Mucosa of descending colon (tissue), 3 donors: ENCODE results near the gene TRIM64C. TPM values are rescaled to one million over a fixed set of nuclear protein-coding genes. Genes with fewer than 3 reads are reported as not detected.
"Not testable (repeated sequence)": the region's sequence is repeated elsewhere in the genome, so short reads cannot be mapped to it uniquely, and the experiment has no call there.

Experiments
- ATAC-seq: fragments of 200-7000 bp; cut with Tn5 transposase; one replicate; pipeline ENCODE4 v1.9.1; 2020; ENCODE audit warnings: mild to moderate bottlenecking, moderate library complexity
- DNase-seq, 3 donors: peaks; one replicate each; pipeline ENCODE4 v3.0.0-alpha.2; 2020
- H3K36me3 ChIP-seq: fragments of 200-600 bp; one replicate; pipeline ENCODE4 v1.8.0; 2021; ENCODE audit warnings: low read depth, mild to moderate bottlenecking
- H3K4me1 ChIP-seq: fragments of 200-600 bp; one replicate; pipeline ENCODE4 v1.8.0; 2021; ENCODE audit warnings: low read depth, mild to moderate bottlenecking
- H3K4me3 ChIP-seq: fragments of 200-600 bp; one replicate; pipeline ENCODE4 v1.8.0; 2021; ENCODE audit warnings: mild to moderate bottlenecking
- H3K9me3 ChIP-seq: fragments of 200-600 bp; one replicate; pipeline ENCODE4 v1.8.0; 2021; ENCODE audit warnings: mild to moderate bottlenecking
- intact Hi-C, 2 donors: fragments of 100-400 bp; cut with DNase I in 1 of 2; cut with micrococcal nuclease in 1 of 2; formaldehyde crosslinking; loops; one replicate each; pipeline versions ENCODE4 v1.11.0 to v1.11.1; 2022; cut with DNase I, micrococcal nuclease
- long read RNA-seq, 2 donors: library from polyadenylated mRNA; unstranded; transcript quantifications; one replicate each; pipeline ENCODE4 v2.0.0, GENCODE V29; 2019 to 2021
- total RNA-seq, 3 donors: library from RNA; stranded (reverse); fragmentation: NEBNext Ultra II Directional in 2 of 3; extraction: Animal tissue kit (Norgen Biotek cat#: 25700) in 2 of 3; gene quantifications; one replicate each; pipeline versions ENCODE4 v1.2.1 to v1.2.4, GENCODE V29; 2021 to 2023
- donor health status: DM: no; HTN: no; CAD: no; lungs with moderate emphysema.
- donor health status: DM: no; HTN: no; CAD: no.
- donor health status: DM: no; HTN: yes; CAD: no.

TRIM64C gene, protein sequence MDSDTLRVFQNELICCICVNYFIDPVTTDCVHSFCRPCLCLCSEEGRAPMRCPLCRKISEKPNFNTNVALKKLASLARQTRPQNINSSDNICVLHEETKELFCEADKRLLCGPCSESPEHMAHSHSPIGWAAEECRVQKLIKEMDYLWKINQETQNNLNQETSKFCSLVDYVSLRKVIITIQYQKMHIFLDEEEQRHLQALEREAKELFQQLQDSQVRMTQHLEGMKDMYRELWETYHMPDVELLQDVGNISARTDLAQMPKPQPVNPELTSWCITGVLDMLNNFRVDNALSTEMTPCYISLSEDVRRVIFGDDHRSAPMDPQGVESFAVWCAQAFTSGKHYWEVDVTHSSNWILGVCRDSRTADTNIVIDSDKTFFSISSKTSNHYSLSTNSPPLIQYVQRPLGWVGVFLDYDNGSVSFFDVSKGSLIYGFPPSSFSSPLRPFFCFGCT
- not detected for total RNA-seq
- long read RNA-seq, donor 1: 0 reads
- long read RNA-seq, donor 2: 0 reads

DNA sequence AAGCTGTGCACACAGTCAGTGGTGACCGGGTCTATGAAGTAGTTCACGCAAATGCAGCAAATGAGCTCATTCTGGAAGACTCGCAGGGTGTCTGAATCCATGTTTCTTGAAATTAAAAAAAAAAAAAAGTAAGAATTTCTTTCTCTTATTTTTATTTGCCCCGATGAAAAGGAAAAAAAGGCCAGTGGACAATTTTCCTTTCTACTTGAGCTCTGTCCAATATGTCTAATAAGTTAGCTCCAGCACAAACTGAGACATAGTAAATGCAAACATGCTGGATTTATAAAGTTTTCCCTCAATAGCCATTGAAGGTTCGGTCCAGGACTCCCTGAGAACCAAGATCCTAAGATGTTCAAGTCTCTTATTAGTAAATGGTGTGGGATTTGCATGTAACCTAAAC lies at the start of gene TRIM64C:
Gene TRIM64C, minus strand, starts transcription at position 101 of the 400 bp plus-strand sequence. Its CDS starts 0 bp downstream, at position 101.
- H3K36me3 ChIP-seq, H3K4me3 ChIP-seq, H3K4me1 ChIP-seq, H3K9me3 ChIP-seq, DNase-seq, intact Hi-C loops, ATAC-seq: not testable (repeated sequence)

GRCh38 chr11:49102356-49102755 lies 43.4 kb upstream of the TRIM64C start:
- peak; percentile 8 for ATAC-seq
- H3K9me3 ChIP-seq, H3K4me3 ChIP-seq, H3K36me3 ChIP-seq, intact Hi-C loops, DNase-seq, H3K4me1 ChIP-seq: not testable (repeated sequence)

DNA sequence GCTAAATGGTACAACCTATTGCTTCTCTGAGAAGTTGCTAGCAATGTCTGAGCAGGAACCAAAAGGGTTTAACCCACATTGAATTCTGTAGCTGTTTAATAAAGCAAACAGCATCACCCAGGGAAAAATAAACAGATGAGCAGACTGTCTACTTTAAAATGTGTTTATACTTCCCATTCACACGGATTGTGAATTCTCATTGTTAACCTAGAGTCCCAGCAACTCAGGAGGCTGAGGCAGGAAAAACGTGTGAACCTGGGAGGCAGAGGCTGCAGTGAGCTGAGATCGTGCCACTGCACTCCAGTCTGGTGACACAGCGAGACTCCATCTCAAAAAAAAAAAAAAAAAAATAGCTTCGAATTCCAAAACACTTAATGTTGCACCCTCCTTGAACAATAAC lies 11.0 kb upstream of the TRIM64C start:
- H3K4me1 ChIP-seq, DNase-seq, H3K36me3 ChIP-seq, H3K4me3 ChIP-seq, intact Hi-C loops, H3K9me3 ChIP-seq, ATAC-seq: not testable (repeated sequence)

- H3K4me3 ChIP-seq, ATAC-seq, H3K9me3 ChIP-seq, intact Hi-C loops, DNase-seq, H3K36me3 ChIP-seq, H3K4me1 ChIP-seq: not testable (repeated sequence)
Observed at GRCh38 chr11:49049821-49050220, 9.1 kb downstream of the TRIM64C start.

DNA sequence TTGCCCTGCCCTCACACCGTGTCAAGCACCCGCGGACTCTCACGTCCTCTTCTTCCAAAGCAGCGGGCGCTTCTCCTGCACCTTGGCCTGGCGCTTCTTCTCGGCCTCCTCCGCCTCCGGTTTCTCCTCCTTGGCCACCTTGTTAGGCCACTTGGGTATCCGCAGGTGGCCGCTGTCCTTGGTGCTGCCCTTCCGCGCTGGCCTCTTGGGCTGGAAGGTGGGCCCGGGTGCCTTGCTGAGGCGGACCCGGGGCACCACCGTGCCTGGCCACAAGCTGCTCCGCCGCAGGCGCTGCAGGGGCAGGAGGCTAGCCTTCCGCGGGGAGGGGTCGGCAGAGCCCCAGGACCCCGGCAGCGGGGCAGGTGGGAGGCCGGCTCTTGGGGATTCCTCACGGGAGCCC lies 10.7 kb downstream of the TRIM64C start:
- H3K4me1 ChIP-seq, DNase-seq, H3K36me3 ChIP-seq, intact Hi-C loops, H3K4me3 ChIP-seq, H3K9me3 ChIP-seq, ATAC-seq: not testable (repeated sequence)

- H3K36me3 ChIP-seq, DNase-seq, H3K9me3 ChIP-seq, H3K4me3 ChIP-seq, ATAC-seq, intact Hi-C loops, H3K4me1 ChIP-seq: not testable (repeated sequence)
Observed at GRCh38 chr11:49028523-49028922, 30.4 kb downstream of the TRIM64C start, which contains the start of gene TRIM49B. TRIM49B (plus strand) TSS chr11:49028823; CDS start chr11:49031600, 2,777 bp downstream.

Other genes with a start within 250 kb of the TRIM64C start
- not detected for gene TRIM51G, start 75.2 kb downstream of the TRIM64C start, total RNA-seq
- not detected for gene TRIM49B, start 30.3 kb downstream of the TRIM64C start, total RNA-seq
- gene FOLH1, start 149.5 kb upstream of the TRIM64C start, total RNA-seq: 1 to 10 TPM in 2 of 3 donors, under 1 TPM in 1; 0.34 to 1.4 (median 1.0) TPM